ENCODE data around the gene CNTN1.
"Not testable (repeated sequence)": the region's sequence is repeated elsewhere in the genome, so short reads cannot be mapped to it uniquely, and the experiment has no call there.

CNTN1 gene

DNA sequence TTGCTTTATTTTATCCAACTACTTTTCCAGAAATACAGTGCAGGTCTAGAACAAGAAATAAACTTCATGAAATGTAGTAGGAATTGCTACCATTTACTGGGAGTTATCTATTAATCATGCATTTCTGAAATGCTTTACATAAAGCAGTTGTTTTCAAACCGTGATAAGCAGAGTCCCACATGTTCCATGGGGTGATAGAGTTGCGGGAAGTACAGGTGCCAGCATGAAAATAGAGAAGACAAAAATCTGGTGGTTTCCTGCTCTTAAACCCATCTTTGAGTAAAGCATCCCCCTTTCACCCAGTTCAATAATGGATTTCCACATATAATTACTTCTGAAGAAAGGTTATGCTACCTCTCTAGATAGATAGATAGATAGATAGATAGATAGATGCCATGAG lies 372.2 kb downstream of the CNTN1 start:
- TF ChIP-seq, protein P1, sequence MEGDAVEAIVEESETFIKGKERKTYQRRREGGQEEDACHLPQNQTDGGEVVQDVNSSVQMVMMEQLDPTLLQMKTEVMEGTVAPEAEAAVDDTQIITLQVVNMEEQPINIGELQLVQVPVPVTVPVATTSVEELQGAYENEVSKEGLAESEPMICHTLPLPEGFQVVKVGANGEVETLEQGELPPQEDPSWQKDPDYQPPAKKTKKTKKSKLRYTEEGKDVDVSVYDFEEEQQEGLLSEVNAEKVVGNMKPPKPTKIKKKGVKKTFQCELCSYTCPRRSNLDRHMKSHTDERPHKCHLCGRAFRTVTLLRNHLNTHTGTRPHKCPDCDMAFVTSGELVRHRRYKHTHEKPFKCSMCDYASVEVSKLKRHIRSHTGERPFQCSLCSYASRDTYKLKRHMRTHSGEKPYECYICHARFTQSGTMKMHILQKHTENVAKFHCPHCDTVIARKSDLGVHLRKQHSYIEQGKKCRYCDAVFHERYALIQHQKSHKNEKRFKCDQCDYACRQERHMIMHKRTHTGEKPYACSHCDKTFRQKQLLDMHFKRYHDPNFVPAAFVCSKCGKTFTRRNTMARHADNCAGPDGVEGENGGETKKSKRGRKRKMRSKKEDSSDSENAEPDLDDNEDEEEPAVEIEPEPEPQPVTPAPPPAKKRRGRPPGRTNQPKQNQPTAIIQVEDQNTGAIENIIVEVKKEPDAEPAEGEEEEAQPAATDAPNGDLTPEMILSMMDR (IDR thresholded peaks at IDR 0.05; ENCODE audit: insufficient read depth, low read depth, low read length, missing control alignments), result no peak
- DNase-seq (ENCODE audit: low read depth), result no peak
- no peak overlapping the region for H3K4me3 ChIP-seq (ENCODE audit: low read depth, low read length)

DNA sequence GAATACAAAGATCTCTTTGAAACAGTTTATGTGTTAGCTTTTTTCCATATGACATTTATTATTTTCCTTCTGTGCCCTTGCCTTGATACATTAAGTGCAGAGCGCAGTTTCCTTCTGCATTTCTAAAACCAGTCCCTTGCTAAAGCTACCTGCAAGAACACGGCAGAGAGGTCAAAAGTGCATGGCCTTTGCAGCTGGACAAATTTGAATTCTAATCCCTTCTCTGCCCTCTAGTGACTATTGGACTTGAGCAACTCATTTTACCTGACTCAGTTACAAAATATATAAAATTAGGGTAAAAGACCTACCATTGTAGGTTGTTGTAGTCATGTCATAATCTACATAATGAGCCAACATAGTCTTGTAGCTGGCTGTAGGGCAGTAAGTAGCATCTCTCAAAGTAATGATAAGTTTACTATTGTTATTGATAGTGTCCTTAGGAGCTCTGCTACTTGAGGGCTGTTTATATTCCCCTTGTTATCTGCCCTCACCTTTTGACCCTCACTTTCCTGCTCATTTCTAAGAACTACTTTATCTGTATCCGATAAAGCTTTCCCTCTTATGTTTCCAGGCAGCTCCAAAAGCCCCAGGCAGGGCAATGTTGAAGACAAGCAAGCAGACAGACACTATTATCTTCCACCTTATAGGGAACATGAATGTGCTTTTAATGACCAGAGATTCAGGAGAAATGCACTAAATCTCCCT lies 375.9 kb downstream of the CNTN1 start:
- no peak for DNase-seq (ENCODE audit: low read depth)
- TF ChIP-seq, protein P1 (IDR thresholded peaks at IDR 0.05; ENCODE audit: insufficient read depth, low read depth, low read length, missing control alignments), result no peak
- H3K4me3 ChIP-seq (ENCODE audit: low read depth, low read length), result no peak overlapping the region

DNA sequence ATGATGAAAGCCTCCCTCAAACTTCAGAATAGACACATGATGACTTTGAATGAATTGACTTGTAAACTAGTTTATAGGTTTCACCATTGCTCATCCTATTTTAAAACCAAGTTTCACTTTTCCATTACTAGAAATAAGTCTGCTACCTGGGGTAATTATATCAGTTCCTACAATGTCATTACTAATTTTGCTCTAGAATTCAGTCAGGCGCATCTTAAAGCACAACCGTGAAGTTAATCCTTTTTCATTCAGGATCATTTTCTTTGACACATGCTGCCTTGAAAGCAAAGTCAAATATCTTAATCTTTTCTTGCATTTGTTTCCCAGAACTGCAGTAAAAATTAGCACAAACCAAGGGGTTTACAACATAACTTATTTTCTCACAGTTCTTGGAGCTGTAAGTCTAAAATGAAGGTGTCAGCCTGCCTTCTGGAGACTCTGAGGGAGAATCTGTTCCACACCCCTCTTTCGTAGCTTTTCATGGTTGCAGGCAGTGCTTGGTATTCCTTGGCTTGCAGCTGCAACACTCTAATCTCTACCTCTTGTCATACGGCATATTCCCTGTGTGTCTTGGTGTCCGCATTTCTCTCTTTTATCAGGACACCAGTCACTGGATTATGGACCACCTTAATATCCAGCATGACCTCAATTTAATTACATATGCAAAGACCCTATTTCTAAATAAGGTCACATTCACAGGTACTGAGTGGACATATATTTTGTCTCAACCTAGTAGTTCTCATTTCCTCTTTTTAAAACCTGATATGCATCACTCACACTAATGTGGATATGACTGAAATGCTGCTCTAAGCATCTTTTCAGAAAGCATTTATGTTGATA lies 381.6 kb downstream of the CNTN1 start:
- DNase-seq (ENCODE audit: low read depth), result no peak
- H3K4me3 ChIP-seq (ENCODE audit: low read depth, low read length), result no peak overlapping the region
- TF ChIP-seq, protein P1 (IDR thresholded peaks at IDR 0.05; ENCODE audit: insufficient read depth, low read depth, low read length, missing control alignments), result no peak

DNA sequence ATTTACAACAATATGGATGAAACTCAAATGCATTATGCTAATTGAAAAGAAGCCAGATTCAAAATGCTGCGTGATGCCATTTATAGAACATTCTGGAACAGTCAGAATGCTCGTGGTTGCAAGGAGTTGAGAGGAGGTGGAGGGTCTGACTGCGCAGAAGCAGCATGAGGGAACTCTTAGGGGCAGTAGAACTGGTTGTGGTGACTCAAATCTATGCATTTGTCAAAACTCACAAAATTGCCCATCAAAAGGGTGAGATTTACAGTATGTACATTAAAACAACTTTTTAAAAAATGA lies 382.2 kb downstream of the CNTN1 start:
- no peak overlapping the region for H3K4me3 ChIP-seq (ENCODE audit: low read depth, low read length)
- TF ChIP-seq, protein P1 (IDR thresholded peaks at IDR 0.05; ENCODE audit: insufficient read depth, low read depth, low read length, missing control alignments), result no peak
- DNase-seq (ENCODE audit: low read depth), result no peak

DNA sequence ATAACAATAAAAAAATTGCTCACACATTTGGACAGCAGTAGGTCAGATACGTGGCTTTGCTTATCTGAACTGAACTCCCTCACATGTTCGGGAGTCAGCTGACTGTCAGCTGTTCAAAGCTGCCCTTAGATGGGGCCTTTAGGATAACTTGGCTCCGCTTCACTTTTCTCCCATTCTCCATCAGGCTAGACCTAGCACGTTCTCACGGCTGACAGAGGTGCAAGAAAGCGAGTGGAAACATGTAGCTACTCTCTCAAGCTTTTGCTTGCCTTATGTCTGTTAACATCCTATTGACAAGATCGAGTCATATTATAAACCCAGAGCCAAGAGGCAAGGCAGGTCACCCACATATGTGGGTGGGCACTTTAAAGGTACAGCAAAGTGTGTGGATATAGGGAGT lies 383.9 kb downstream of the CNTN1 start:
- no peak overlapping the region for H3K4me3 ChIP-seq (ENCODE audit: low read depth, low read length)
- no peak for DNase-seq (ENCODE audit: low read depth)
- TF ChIP-seq, protein P1 (IDR thresholded peaks at IDR 0.05; ENCODE audit: insufficient read depth, low read depth, low read length, missing control alignments), result no peak

DNA sequence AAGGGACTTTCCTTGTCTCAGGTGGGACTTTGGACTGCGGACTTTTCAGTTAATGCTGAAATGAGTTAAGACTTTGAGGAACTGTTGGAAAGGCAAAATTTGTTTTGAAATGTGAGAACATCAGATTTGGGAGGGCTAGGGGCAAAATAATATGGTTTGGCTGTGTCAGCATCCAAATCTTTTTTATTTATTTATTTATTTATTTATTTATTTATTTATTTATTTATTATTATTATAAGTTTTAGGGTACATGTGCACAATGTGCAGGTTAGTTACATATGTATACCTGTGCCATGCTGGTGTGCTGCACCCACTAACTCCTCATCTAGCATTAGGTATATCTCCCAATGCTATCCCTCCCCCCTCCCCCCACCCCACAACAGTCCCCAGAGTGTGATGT lies 389.0 kb downstream of the CNTN1 start:
- H3K4me3 ChIP-seq (ENCODE audit: low read depth, low read length); DNase-seq (ENCODE audit: low read depth): not testable (repeated sequence)

DNA sequence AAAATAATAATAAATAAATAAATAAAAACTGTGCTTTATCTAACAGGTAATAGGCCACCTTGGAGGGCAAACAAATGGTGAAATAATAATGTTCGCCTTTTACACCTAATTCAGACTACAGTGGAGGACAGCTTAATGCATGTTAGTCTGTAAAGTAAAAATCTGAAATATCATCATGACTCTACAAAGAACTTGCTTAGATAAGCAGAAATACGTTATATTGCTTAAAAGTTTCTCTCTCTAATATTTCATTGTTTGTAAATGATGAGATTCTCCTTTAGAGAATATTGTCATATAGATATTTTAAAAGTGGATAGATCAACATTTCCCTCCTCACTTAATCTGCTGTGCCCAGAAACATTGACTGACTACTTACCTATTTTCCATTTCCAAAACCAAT lies 397.2 kb downstream of the CNTN1 start:
- TF ChIP-seq, protein P1 (IDR thresholded peaks at IDR 0.05; ENCODE audit: insufficient read depth, low read depth, low read length, missing control alignments), result no peak
- no peak for DNase-seq (ENCODE audit: low read depth)

More for the DNA sequence above, 397.2 kb downstream of the CNTN1 start:
- no peak overlapping the region for H3K4me3 ChIP-seq (ENCODE audit: low read depth, low read length)
